ENCODE data around the gene EPB41L2. TPM values are rescaled to one million over a fixed set of nuclear protein-coding genes. Genes with fewer than 3 reads are reported as not detected.

EPB41L2 gene
- total RNA-seq, 4 donors from 2014 or later = 46.1 to 258 (median 88.3) TPM

DNA sequence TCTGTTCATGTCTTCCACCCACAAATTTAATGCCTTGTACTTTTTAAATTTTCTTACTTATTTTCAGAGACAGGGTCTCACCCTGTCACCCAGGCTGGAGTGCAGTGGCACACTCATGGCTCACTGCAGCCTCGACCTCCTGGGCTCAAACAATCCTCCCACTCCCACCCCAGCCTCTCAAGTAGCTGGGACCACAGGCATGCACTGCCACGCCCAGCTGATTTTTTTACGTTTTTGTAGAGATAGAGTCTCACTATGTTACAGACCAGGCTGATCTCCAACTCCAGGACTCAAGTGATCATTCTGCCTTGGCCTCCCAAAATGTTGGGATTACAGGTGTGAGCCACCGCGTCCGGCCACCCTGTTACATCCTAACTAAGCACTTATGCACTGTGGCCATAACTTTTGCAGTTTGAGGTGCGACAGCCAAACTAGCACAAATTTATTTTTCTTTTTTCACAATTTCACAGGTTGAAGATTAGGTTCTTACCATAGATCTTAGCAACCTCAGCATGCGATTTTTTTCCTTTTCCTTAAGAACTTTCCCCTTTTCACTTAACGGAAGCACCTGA is 92.1 kb downstream of the EPB41L2 start:
- no peak overlapping the region for H3K4me3 ChIP-seq
- no peaks in the 10 kb centered on the region for H3K27me3 ChIP-seq
- DNase-seq = no peak
- TF ChIP-seq POLR2A (IDR thresholded peaks at IDR 0.05) = no peak
- TF ChIP-seq, protein P1, sequence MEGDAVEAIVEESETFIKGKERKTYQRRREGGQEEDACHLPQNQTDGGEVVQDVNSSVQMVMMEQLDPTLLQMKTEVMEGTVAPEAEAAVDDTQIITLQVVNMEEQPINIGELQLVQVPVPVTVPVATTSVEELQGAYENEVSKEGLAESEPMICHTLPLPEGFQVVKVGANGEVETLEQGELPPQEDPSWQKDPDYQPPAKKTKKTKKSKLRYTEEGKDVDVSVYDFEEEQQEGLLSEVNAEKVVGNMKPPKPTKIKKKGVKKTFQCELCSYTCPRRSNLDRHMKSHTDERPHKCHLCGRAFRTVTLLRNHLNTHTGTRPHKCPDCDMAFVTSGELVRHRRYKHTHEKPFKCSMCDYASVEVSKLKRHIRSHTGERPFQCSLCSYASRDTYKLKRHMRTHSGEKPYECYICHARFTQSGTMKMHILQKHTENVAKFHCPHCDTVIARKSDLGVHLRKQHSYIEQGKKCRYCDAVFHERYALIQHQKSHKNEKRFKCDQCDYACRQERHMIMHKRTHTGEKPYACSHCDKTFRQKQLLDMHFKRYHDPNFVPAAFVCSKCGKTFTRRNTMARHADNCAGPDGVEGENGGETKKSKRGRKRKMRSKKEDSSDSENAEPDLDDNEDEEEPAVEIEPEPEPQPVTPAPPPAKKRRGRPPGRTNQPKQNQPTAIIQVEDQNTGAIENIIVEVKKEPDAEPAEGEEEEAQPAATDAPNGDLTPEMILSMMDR (IDR thresholded peaks at IDR 0.05) = no peak
- H3K4me1 ChIP-seq = no peaks in the 10 kb centered on the region
- H3K36me3 ChIP-seq = no peaks in the 10 kb centered on the region
- H3K27ac ChIP-seq = no peak overlapping the region
- H3K9me3 ChIP-seq = no peaks in the 10 kb centered on the region

DNA sequence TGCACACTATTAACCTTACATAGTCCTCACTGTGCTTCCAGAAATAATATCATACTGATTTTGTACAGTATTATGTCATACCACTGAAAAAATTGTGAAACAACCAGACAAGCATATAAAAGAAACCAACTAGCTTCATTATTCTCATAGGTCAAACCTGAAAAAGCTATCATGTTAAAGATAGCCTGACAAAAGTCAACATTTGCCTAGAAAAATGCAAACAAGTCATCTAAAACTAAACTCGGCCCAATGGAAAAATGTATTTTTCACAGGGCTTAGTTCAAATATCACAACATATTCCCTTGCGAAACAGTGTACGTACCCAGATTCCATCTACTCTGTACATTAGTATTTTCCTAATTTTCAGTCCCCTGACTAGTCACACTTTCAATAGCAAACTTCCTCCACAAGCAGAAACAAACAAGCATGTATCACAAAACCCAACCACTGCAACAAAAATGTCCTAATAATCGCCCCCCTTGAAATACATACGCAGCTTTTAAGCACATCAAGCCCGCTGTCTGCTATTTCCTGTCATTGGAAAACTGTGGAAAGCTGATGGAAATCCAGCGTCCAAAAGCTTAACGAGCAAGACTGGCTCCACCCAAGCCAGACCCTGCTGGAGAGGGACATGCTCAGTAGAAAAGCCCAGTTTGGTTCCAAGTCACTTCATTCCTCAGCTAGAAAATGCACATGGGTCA is 93.1 kb downstream of the EPB41L2 start:
- Histone ChIP-seq H3K36me3 (no peaks in the 10 kb centered on the region), H3K9me3 (no peaks in the 10 kb centered on the region), H3K4me3 (peak overlapping the region in 2 of 4 donors; percentile 28 to 40), H3K27me3 (no peaks in the 10 kb centered on the region), H3K4me1 (no peaks in the 10 kb centered on the region), H3K27ac (peak overlapping the region in 2 of 4 donors; percentile 33 to 51)
- DNase-seq = no peak
- no peak for TF ChIP-seq POLR2A (IDR thresholded peaks at IDR 0.05)
- TF ChIP-seq, protein P1 (IDR thresholded peaks at IDR 0.05) = no peak

DNA sequence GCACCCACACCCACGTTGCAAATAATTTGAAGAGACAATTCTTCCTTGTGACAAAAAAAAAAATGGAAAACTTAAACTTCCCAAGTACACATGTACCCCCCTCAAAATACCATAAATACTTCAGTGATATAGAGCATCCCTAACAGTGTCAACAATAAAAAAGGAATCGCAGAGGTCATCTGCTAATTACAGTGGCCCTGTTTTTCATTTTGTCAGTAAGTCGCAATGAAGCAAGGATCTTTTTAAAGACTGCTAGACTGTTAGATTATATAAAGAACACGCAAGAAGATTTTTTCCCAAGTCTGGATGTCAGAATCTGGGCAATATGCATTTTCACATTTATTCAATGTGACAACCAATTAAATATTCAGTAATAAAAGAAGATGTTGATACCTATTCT is 93.9 kb downstream of the EPB41L2 start:
- DNase-seq = no peak
- H3K36me3 ChIP-seq = no peaks in the 10 kb centered on the region
- H3K9me3 ChIP-seq = no peaks in the 10 kb centered on the region
- H3K4me1 ChIP-seq = no peaks in the 10 kb centered on the region
- peak overlapping the region in 1 of 4 donors; percentile 28 for H3K4me3 ChIP-seq
- TF ChIP-seq, protein P1 (IDR thresholded peaks at IDR 0.05) = no peak
- TF ChIP-seq POLR2A (IDR thresholded peaks at IDR 0.05) = no peak
- no peaks in the 10 kb centered on the region for H3K27me3 ChIP-seq
- peak overlapping the region in 2 of 4 donors; percentile 33 to 51 for H3K27ac ChIP-seq

DNA sequence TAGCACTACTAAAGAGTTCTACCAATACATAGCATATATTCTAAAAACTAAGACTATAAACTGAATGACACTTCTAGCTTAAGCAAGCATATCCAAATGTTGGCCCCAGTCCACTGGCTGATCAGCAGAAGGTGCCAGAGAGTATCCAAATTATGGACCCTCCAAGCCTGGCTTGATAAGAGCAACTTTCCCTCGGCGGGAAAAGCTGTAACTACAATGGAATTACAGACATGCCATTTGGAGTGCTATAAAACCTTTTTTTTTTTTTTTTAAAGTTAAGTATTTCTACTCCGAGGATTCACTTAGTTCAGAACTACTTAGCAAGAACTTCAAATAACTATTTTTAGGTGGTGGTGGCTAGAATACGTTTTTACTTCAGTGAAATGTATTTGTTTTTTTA is 94.6 kb downstream of the EPB41L2 start:
- TF ChIP-seq POLR2A (IDR thresholded peaks at IDR 0.05) = no peak
- TF ChIP-seq, protein P1 (IDR thresholded peaks at IDR 0.05) = no peak
- H3K4me1 ChIP-seq = no peaks in the 10 kb centered on the region
- H3K4me3 ChIP-seq = no peak overlapping the region
- H3K27ac ChIP-seq = no peak overlapping the region
- no peaks in the 10 kb centered on the region for H3K9me3 ChIP-seq
- DNase-seq = no peak
- no peaks in the 10 kb centered on the region for H3K36me3 ChIP-seq
- H3K27me3 ChIP-seq = no peaks in the 10 kb centered on the region

DNA sequence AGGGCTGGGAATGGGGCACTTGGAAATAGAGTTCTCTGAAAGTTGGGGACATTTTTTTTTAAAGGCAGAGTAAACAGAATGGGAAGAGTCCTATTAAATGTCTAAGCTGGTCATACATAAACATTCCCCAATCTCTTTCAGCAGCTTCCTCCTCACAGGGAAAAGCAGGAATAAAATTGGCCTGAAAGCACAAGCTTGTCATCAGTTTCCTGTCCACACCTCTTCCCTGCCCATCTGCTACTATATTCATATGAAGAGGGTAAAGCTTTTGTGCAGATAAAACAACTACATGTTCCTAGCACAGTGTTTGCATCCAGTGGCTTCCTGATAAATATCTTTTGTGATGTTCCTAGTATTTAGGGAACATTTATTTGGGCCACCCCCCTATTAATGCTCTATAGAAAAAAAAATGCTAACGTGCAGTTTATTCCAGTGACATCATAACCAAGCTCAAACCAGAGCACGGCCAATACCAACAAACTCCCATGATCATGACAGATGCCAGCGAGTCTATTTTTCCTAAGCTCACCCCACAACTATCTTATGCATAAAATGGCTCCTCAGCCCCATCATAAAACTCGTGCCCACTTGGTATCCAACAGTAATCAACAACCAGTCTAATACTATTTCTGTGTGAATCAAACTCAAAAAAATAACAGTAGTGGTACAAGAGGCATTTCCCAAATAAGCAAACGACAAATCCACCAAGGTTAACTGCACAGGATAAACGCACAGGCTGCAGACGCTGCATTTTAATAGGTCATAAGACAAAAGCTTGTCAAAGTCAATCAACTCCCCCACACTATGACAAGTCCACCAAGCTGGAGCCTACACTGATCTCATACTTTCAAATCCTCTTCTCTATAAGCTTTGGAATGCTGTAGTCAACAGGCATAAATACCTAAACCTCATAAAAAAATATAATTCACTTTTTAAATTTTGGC is 95.3 kb downstream of the EPB41L2 start:
- no peak overlapping the region for H3K4me3 ChIP-seq
- no peaks in the 10 kb centered on the region for H3K36me3 ChIP-seq
- TF ChIP-seq, protein P1 (IDR thresholded peaks at IDR 0.05) = no peak
- TF ChIP-seq POLR2A (IDR thresholded peaks at IDR 0.05) = no peak
- no peaks in the 10 kb centered on the region for H3K9me3 ChIP-seq
- no peak overlapping the region for H3K27ac ChIP-seq
- H3K4me1 ChIP-seq = peaks cover 0 to 1% (median 0%) of the 10 kb centered on the region in 4 donors
- no peaks in the 10 kb centered on the region for H3K27me3 ChIP-seq
- no peak for DNase-seq

Measured in Peyer's patch (tissue), 4 donors.